IPS DF 4.7 (cell line): ENCODE measurements around the gene ADGRF3.
"Not testable (repeated sequence)": the region's sequence is repeated elsewhere in the genome, so short reads cannot be mapped to it uniquely, and the experiment has no call there.

Source experiments
- DNase-seq: peaks from one replicate; pipeline ENCODE4 v3.0.0-alpha.2; 2013; ENCODE audit warnings: low spot score; ENCODE audit errors: extremely low read depth

ADGRF3 gene, protein sequence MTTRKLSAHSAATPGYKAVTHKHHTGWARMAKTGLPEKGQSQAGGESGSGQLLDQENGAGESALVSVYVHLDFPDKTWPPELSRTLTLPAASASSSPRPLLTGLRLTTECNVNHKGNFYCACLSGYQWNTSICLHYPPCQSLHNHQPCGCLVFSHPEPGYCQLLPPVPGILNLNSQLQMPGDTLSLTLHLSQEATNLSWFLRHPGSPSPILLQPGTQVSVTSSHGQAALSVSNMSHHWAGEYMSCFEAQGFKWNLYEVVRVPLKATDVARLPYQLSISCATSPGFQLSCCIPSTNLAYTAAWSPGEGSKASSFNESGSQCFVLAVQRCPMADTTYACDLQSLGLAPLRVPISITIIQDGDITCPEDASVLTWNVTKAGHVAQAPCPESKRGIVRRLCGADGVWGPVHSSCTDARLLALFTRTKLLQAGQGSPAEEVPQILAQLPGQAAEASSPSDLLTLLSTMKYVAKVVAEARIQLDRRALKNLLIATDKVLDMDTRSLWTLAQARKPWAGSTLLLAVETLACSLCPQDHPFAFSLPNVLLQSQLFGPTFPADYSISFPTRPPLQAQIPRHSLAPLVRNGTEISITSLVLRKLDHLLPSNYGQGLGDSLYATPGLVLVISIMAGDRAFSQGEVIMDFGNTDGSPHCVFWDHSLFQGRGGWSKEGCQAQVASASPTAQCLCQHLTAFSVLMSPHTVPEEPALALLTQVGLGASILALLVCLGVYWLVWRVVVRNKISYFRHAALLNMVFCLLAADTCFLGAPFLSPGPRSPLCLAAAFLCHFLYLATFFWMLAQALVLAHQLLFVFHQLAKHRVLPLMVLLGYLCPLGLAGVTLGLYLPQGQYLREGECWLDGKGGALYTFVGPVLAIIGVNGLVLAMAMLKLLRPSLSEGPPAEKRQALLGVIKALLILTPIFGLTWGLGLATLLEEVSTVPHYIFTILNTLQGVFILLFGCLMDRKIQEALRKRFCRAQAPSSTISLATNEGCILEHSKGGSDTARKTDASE

DNA sequence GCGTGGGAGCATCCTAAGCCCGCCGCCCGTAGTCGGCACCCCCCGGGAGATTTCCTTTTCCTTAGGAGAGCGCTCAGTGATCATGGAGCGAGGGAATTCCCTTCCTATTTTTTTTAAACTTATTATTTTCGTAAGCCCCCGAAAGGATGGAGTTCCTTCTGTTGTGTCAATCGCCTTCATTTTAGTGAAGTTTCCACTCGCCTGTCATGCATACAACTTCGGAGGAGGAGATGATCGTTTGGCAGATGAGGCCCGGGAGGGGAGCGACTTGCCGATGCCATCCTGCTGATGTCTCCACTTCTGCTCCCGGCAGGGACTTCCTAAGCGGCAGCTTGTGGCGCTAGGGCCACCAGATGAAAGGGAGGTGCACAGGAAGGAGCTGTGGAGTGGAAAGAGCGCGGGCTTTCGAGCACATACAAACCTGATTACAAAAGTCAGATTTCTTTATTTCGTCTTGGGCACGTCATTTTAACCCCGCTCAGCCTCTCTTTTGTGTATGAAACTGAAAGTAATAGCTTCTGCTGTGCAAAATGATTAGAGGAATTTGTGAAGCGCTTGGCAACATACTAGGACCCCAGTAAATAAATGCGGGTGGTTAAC, at the start of gene ADGRF3:
TSS of gene ADGRF3 (minus strand) at position 336 of the 600 bp plus-strand sequence. CDS start 555 bp downstream, outside the sequence.
- no peak for DNase-seq

DNA sequence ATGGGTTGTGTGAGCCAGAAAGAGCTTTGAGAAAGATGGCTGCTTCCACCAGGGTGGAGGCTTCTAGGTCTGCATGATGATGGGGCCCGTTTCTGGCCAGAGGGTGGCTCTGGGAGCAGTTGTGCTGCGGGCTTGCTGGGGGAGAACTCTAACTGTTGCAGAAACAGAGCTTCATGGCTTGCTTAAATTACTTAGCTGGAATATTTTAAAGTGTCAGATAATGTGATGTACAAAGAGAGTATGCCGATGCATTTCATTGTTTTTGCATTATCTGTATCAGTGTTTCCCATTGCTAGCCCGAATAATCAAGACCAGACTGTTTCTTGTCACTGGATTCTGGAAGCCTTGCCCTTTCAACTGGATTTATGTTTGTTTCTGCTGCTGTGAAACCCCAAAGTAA, 48.8 kb upstream of the ADGRF3 start:
- DNase-seq, result no peak

DNA sequence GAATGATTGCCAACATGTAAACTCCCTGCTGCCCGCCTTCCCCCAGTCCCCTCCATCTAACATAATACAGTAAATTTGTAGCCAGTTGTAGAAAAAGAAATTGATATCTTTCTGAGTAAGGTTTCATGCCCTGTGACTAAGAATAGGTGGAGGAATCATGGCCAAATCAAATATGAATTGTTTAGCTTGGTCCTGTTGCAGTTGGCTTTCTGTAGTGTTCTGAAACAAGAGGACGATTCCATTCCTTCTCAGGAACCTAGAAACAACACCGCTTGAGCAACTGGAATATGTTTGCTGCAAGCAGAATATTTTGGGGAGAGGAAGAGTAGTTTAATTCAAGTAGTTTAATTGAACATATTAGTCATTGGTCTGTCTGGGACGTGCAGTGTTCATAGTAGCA, 48.1 kb upstream of the ADGRF3 start:
- no peak for DNase-seq

DNA sequence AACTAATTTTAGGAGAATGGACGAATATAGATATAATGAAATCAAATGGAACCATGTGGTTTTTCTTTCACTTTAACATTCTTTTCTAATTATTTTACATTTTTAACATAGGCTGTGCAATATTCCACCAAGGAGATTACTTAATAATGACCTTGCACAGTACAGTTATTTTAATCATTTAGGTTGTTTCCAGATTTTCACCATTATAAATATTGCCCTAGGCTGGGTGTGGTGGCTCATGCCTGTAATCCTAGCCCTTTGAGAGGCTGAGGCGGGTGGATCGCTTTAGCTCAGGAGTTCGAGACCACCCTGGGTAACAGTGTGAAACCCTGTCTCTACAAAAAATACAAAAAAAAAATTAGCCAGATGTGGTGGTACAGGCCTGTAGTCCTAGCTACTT, 40.6 kb upstream of the ADGRF3 start:
- DNase-seq, result no peak

DNA sequence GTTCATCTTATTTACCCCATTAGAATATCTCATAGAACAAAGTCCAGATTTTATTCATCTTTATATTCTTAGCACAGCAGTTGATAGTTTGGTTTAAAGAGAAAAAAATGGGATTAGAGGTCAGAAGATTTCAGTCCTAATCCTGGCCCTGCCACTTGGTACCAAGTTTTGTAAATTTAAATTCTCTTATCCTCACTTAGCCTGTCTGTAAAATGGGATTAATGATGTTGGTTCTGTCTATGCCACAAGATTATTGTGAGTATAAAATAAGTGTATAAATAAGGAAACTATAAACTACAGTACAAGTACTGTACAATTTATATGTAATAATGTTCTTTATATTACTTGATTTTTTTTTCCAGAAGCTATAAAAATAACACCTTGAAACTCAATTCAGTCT, 38.0 kb upstream of the ADGRF3 start:
- DNase-seq, result no peak

DNA sequence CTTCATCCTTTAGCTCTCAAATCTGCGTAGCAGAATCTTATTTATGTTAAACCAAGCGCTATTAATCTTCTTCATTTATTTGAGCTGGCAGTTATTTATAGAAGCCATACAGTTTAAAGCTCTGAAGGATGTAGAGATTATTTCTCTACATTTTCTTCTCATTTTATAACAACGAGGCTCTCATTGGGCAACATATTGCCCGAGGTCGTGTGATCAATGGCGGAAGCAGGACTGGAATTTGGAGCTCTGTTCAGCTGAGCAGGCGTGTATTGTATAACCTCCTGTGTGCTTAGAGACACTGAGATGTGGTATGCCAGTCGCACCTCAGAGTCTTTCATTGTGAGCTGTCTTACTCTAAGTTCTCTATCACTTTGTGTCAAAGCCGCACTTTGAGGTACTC, 37.6 kb upstream of the ADGRF3 start:
- no peak for DNase-seq

DNA sequence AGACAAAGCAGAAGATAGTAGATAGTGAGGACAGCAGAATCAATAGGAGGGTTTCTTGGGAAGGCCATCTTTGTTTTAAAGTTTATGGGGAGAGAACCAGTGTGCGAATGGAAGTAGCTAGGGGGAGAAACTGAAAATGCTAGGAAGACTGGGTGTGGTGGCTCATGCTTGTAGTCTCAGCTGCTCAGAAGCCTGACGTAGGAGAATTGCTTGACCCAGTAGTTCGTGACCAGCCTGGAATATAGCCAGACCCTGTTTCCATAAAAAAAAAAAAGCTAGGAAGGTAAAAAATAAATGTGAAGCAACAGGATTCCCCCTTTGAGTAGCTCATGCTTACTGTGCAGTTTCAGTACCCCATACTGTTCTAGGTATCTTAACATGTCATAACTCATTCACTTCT, 36.0 kb upstream of the ADGRF3 start:
- DNase-seq, result no peak

DNA sequence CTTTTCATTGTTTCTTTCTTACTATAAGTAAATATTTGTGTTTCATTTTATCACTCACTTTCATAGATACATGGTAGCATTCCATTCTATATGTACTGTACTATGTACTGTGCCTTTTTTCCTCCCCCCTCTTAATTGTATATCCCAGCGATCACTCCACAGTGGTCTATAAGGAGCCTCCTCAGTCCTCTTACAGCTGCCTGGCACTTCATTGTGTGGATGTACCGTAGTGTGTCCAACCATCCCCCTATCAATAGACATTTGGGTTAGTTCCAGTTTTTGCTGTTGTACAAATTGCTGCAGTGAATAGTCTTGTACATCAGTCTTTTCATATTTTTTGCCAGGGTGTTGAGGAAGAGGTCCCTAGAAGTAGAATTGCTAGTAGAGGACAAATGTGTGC, 33.7 kb upstream of the ADGRF3 start:
- no peak for DNase-seq

DNA sequence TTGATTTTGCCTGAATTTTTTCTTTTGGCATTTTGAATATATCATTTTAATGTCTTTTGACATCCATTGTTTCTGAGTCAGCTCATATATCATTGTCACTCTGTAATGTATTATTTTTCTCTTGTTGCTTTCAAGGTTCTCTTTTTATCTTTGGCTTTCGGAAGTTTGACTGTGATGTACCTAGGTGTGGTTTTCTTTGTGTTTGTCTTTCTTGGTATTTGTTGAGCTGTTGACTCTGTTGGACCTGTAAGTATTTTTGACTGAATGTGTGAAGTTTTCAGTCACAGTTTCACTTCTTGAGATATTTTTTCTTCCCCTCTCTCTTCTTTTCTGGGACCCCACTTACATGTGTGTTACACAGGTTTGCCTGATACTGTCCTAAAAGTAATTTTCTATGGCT, 30.2 kb upstream of the ADGRF3 start:
- no peak for DNase-seq

DNA sequence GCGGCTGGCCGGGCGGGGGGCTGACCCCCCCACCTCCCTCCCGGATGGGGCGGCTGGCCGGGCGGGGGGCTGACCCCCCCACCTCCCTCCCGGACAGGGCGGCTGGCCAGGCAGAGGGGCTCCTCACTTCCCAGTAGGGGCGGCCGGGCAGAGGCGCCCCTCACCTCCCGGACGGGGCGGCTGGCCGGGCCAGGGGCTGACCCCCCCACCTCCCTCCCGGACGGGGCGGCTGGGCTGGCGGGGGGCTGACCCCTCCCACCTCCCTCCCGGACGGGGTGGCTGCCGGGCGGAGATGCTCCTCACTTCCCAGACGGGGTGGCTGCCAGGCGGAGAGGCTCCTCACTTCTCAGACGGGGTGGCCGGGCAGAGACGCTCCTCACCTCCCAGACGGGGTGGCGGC, 24.3 kb upstream of the ADGRF3 start:
- DNase-seq, result not testable (repeated sequence)

DNA sequence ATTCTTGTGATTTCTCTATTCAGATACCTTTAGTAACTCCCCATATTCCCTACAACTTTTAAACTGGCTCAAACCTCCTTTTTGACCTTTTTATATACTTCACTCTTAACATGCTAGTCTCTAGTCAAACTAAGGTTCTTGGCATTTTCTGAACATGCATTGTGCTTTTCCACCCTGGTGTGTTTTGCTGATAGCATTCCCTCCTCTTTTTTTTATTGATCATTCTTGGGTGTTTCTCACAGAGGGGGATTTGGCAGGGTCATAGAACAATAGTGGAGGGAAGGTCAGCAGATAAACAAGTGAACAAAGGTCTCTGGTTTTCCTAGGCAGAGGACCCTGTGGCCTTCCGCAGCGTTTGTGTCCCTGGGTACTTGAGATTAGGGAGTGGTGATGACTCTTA, 23.1 kb upstream of the ADGRF3 start:
- not testable (repeated sequence) for DNase-seq

DNA sequence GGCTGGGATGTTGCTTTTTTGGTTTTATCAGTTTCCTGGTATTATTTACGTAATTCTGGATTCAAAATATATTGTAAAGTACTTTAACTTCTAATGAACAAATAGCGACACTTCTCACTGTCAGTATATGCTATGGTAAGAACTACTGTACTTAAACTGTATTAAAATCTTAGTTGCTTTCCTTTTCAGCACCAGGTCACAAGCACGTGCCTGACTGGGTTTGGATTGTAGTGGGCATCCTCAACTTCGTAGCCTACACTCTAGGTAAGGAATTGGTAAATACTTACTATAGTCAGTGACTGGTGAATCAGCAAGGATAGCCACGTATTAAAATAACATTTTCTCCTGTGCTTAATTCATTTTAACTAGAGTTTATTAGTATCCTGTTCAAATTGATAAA, 20.4 kb upstream of the ADGRF3 start:
- no peak for DNase-seq

DNA sequence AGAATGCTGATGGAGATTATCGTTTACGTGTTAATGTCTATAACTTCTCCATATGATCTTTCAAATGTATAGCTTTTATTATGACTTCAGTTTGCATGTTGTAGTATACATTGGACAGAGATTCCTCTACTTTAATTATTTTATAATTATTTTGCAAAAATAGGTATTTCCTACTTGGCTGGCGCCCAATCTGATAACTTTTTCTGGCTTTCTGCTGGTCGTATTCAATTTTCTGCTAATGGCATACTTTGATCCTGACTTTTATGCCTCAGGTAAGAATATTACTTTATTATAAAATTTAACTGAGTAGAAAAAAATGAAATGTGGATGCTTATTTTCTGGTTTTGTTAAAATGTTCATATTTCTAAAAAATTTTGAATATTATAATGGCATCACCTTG, 18.1 kb upstream of the ADGRF3 start:
- no peak for DNase-seq

DNA sequence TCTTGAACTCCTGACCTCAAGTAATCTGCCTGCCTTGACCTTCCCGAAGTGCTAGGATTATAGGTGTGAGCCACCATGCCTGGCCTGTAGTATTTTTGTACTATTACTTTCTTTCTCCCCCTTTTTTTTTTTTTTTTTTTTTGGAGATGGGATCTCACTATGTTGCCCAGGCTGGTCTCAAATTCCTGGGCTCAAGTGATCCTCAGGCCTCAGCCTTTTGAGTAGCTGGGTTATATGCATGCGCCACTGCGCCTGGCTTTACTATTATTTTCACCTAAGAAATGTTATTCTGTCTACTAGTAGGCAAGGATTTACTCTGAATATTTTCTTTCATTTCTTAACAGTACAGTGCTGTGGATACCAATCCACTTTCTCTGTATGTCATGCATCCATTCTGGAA, 17.4 kb upstream of the ADGRF3 start:
- DNase-seq, result no peak

DNA sequence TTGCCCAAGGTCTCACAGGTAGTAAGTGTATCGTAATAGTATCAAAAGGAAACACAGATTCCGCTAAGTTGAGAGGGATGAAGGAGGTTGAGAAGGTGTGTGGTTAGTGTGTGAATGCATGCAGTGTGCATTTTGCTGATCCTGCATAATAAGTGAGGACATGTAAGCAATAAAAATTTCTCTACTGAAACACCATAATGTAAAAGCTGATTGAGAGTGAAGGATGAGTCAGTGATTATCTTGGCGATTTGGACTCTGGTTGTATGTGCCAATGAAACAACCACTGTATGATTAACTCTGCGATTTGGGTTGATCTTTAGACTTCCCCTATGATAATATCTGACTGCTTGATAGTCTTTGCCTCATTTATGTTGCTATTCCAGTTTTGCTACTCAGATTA, 16.7 kb upstream of the ADGRF3 start:
- no peak for DNase-seq

DNA sequence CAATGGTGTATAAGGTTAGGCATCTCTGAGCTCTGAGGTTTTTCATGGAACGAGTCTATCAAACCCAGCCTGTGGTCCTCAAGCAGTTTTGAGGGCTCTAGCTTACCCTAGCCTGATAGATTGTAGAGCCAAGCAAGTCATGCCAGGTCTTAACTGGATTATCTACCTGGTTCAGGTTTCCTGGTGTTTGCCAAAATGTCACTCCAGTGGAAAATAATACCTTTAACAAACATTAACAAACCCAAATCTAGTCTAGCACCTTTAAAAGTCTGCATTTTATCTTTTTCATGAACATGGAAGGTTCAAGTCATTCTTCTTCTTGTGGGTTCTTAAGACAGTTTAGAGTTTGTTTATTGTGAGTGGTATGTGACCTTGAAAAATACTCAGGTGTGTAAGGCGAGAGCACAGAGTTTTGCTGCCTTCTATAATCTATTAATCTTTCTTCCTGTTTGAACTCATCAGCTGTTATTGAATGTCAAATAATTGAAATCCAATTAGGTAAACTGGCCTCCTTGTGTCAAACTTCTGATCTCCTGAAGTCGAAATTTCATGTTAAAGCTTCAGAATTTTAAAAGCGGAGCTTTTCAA, 13.4 kb upstream of the ADGRF3 start:
- no peak for DNase-seq

DNA sequence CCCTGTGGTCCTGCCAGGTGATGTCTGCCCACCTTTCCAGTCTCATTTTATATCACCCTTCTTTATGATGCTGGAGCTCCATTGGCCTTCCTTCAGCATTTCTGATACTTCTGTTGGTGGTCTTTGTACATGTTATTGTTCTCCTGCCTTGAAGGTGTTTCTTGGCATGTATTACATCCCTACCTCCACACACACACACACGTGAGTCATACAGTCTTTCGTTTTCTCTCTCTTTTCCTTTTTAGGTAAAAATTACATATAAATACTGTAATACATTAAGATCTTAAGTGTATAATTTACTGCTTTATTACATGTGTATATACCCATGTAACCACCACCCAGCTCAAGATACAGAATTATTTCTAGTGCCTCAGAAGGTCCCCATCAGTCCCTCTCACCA, 10.2 kb upstream of the ADGRF3 start:
- DNase-seq, result no peak

DNA sequence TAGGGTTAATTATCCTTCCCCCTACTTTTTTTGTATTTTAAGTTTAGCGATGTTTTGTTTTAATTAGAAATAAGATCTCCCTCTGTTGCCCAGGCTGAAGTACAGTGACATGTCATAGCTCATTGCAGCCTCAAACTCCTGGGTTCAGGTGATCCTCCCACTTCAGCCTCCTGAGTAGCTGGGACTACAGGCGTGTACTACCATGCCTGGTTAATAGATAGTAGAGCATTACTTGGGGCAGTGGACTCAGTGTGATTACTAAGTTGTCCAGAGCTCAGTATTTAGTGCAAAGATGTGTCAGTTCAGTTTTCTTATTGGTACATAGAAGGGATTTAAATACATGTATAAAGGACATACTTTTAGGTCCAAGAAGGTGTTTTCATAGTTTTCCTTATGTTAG, 9.5 kb upstream of the ADGRF3 start:
- no peak for DNase-seq

DNA sequence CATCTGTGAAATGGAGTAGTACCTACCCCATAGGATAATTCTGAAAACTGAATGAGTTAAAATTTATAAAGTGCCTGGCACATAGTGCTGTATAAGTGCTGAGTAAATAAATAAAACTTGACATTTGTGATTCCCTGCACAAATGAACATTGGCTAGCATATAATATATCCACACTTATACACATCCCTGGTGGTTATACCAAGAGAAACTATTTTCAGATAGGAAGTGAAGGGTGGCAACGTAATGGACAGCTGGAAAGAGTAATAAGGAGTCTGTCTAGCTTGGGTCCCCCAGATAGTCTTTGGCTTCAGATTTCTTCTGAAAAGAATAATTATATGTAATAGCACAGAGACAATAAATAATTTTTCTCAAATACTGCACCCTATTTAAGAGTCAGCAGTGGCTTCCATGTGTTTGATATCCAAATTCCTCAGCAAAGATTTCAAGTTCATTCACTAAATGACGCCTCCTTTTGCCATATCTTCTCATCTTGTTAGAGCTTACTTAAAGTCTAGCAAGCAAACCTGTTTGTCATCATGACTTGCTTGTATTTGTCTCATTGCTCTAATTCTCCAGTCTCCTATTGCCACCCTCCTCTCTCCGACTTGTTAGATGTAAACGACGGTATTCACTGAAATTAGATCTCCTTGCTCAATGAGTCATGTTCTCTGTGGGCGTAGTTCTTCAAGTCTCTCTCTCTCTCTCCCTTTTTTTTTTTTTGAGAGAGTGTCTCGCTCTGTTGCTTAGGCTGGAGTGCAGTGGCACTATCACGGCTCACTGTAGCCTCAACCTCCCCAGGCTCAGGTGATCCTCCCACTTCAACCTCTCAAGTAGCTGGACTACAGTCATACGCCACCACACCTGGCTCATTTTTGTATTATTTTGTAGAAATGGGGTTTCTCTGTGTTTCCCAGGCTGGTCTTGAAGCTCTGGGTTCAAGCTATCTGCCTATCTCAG, 8.7 kb upstream of the ADGRF3 start:
- no peak for DNase-seq

DNA sequence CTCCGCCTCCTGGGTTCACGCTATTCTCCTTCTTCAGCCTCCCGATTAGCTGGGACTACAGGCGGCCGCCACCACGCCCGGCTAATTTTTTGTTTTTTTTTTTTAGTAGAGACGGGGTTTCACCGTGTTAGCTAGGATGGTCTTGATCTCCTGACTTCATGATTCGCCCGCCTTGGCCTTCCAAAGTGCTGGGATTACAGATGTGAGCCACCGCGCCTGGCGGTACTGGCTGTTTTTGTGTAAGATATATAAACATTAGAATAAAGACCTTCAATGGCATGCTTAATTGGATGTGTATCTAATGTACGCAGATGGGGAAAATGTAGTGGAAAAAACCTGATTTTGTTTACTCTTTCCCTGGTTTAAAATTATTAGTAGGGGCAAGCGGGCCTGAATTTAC, 7.9 kb upstream of the ADGRF3 start:
- DNase-seq, result not testable (repeated sequence)
